NCI-H345 (cell line): ENCODE measurements around the gene DUXB.

Experiments
- DNase-seq: peaks from one replicate; lab custom pipeline; 2025; lab: John Stamatoyannopoulos, UW

DUXB gene

GRCh38 chr16:75660321-75660720 lies 40.9 kb downstream of the DUXB start:
- no peak for DNase-seq

DNA sequence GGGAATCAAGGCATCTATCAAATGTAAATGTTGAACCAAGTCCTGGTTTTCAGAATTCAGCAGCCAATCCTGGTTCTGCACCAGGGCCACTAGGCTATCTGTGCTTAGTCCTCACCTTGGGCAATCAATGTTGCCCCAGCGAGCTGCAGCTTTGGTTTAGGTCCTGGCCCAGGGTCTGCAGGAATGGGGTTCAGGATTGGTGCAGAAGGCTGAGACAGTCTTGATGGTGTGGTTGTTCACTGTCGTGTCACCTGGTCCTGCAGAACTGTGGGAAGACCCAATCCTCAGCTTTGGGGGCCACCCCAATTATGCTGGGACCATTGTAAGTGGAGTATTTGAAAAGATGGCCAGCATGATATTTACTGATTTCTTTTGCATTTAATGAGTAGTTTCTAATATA lies 43.1 kb downstream of the DUXB start:
- DNase-seq: no peak

- no peak for DNase-seq
These were observed 47.3 kb downstream of the DUXB start for GRCh38 chr16:75653922-75654321.

DNA sequence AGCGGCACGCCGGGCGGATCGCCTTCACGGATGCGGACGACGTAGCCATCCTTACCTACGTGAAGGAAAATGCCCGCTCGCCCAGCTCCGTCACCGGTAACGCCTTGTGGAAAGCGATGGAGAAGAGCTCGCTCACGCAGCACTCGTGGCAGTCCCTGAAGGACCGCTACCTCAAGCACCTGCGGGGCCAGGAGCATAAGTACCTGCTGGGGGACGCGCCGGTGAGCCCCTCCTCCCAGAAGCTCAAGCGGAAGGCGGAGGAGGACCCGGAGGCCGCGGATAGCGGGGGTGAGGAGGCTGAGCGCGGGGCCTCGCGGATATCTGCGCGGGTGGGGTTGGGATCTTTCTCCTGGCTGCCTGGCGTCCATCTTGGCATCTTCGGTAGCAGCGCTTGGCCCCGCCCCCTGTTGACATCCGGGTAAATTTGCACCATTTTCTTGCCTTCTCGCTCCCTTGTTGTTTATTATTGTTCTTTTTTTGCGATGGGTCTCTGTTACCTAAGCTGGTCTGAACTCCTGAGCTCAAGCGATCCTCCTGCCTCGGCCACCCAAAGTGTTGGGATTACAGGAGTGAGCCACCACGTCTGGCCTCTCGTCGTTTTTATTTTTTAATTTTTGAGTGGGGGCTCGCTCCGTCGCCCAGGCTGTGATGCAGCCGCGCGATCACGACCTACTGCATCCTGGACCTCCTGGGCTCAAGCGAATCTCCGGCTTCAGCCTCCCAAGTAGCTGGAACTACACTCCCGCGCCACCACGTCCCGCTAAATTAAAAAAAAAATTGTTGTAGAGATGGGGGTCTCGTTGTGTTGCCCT lies 52.8 kb downstream of the DUXB start:
- peak; percentile 74 for DNase-seq

DNA sequence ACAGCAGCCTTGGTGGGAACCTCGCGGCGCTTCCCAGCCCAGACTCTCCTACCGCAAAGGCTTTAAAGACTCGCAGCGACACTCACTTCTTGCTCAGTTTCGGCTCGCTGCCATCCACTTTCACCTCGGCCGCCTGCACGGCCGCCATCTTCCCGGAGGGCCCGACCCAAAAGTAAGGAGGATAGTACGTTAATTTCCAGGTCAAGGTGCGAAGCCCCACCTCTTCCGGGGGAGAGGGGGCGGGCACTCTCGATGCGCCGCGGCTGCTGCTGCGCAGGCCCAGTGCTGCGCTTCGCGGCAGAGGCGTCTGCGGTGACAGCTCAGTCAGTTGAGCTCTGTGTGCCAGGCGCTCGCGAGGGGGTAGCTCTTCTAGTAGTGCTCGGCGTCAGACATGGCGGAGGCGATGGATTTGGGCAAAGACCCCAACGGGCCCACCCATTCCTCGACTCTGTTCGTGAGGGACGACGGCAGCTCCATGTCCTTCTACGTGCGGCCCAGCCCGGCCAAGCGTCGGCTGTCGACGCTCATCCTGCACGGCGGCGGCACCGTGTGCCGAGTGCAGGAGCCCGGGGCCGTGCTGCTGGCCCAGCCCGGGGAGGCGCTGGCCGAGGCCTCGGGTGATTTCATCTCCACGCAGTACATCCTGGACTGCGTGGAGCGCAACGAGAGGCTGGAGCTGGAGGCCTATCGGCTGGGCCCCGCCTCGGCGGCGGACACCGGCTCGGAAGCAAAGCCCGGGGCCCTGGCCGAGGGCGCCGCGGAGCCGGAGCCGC lies 53.6 kb downstream of the DUXB start, which contains the start of the genes KARS1 and TERF2IP:
KARS1 (minus strand) TSS at position 174 of the 773 bp plus-strand sequence; CDS start at position 148, 26 bp downstream.
TERF2IP (plus strand) TSS at position 282 of the 773 bp plus-strand sequence; CDS start at position 392, 110 bp downstream.
- DNase-seq: peak; percentile 88

DNA sequence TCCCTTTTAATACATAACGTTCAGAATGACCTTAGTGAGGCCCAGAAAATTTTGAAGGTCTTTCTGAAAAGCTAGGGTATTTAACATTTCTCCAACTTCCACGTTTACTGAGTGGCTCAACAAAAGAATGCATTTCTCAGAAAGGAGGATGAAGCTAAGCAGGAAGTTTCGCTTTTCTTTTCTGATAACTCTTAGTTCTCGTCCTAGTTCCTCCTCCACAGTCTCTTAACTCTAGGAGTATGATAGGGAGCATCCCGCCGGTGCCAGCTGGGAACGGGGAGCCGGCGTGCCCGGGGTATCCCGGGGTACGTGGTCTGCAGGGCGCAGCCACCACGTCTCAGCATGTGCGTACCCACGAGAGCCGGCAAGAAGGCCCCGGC lies 54.2 kb downstream of the DUXB start:
- no peak for DNase-seq

GRCh38 chr16:75644240-75645012 lies 56.8 kb downstream of the DUXB start:
- DNase-seq: no peak
